ENCODE results near the gene RBBP7. TPM values are rescaled to one million over a fixed set of nuclear protein-coding genes. Genes with fewer than 3 reads are reported as not detected.

RBBP7 gene
- total and polyA plus RNA-seq, 2 of the 8 experiments (the other 6 are each of a cell fraction or from before 2014, with no cell fraction given), result 107 to 138 TPM

- TF ChIP-seq JUN (IDR thresholded peaks at IDR 0.05; ENCODE audit: low read depth, low read length) (no peak), MAFK (IDR thresholded peaks at IDR 0.05; ENCODE audit: low read depth, low read length) (no peak)
These were observed 12.0 kb upstream of the RBBP7 start (continued) for GRCh38 chrX:16882169-16882568.

Measured in H1 (cell line).